Spleen (tissue), 11 donors: Measurements from ENCODE around the gene ACOT13. TPM values are rescaled to one million over a fixed set of nuclear protein-coding genes. Genes with fewer than 3 reads are reported as not detected.

Experiments used
- DNase-seq: peaks from one replicate; pipeline ENCODE4 v3.0.0-alpha.2; 2020
- H3K27ac ChIP-seq, 8 donors: fragments of 200-600 bp; sonication (generic) in 7 of 8; 1 replicate in 4 of 8; 2 replicates in 4 of 8; pipeline versions ENCODE4 v1.5.0 to v1.8.0; 2016 to 2021; ENCODE audit warnings: inconsistent platforms in 4 of 8, mild to moderate bottlenecking in 4 of 8, moderate library complexity in 1 of 8
- H3K27me3 ChIP-seq, 7 donors: fragments of 200-600 bp; sonication (generic) in 6 of 7; replicated peaks in 1 of 7; 1 replicate in 4 of 7; 2 replicates in 3 of 7; pipeline versions ENCODE4 v1.5.0 to v1.8.0; 2016 to 2021; ENCODE audit warnings: inconsistent platforms in 3 of 7, mild to moderate bottlenecking in 1 of 7
- H3K36me3 ChIP-seq, 6 donors: fragments of 200-600 bp; sonication (generic) in 5 of 6; 1 replicate in 4 of 6; 2 replicates in 2 of 6; pipeline versions ENCODE4 v1.5.0 to v1.8.0; 2016 to 2021; ENCODE audit warnings: inconsistent platforms in 2 of 6
- H3K4me1 ChIP-seq, 6 donors: fragments of 200-600 bp; sonication (generic) in 5 of 6; 1 replicate in 3 of 6; 2 replicates in 3 of 6; pipeline versions ENCODE4 v1.5.0 to v1.8.0; 2016 to 2021; ENCODE audit warnings: inconsistent platforms in 3 of 6
- H3K4me3 ChIP-seq, 8 donors: fragments of 200-600 bp; sonication (generic) in 7 of 8; 1 replicate in 4 of 8; 2 replicates in 4 of 8; pipeline versions ENCODE4 v1.5.0 to v1.8.0; 2016 to 2021; ENCODE audit warnings: inconsistent platforms in 4 of 8, mild to moderate bottlenecking in 4 of 8, moderate library complexity in 2 of 8
- H3K9me3 ChIP-seq, 8 donors: fragments of 200-600 bp; sonication (generic) in 7 of 8; 1 replicate in 4 of 8; 2 replicates in 4 of 8; pipeline versions ENCODE4 v1.5.0 to v1.8.0; 2016 to 2021; ENCODE audit warnings: inconsistent platforms in 4 of 8
- POLR2A ChIP-seq, 3 donors: fragments of 450-650 bp; IDR thresholded peaks; one replicate each; pipeline ENCODE4 v1.5.1; 2017; ENCODE audit warnings: antibody characterized with exemption in 3 of 3, mild to moderate bottlenecking in 1 of 3
- POLR2AphosphoS5 ChIP-seq, 3 donors: sonication (generic); formaldehyde crosslinking; IDR thresholded peaks; one replicate each; pipeline ENCODE4 v1.5.1; 2017; ENCODE audit warnings: antibody characterized with exemption in 3 of 3
- WGBS, 5 donors: extraction: QIAGEN DNeasy Blood & Tissue Kit in 3 of 5; methylation state at CpG; one replicate each; pipeline versions ENCODE4 v1.1.5 to v1.1.7; 2013 to 2018; 5-methylcytosine and 5-hydroxymethylcytosine counted together
- intact Hi-C: fragments of 100-400 bp; cut with DNase I; formaldehyde crosslinking; loops from one replicate; pipeline ENCODE4 v1.15.0; 2023; ENCODE audit warnings: low total_unique reads
- polyA plus RNA-seq, 3 donors: library from polyadenylated mRNA; stranded (reverse); fragments of 200-250 nt; gene quantifications; one replicate each; pipeline ENCODE4 v1.2.1, GENCODE V29; 2013
- total RNA-seq, 7 donors: library from RNA; depleted of rRNA in 3 of 7; stranded (reverse); fragments of >200 nt in 3 of 7; fragmentation: NEBNext Ultra II Directional in 4 of 7; extraction: Animal tissue kit (Norgen Biotek cat#: 25700) in 4 of 7; gene quantifications; one replicate each; pipeline versions ENCODE4 v1.1.0 to v1.2.1, GENCODE V29; 2016 to 2021
- TF ChIP-seq, protein P1 (sequence below), 11 experiments: fragments of 200-600 bp in 7 of 11; fragments of 450-650 bp in 4 of 11; sonication (generic) in 4 of 11; IDR thresholded peaks in 8 of 11; conservative IDR thresholded peaks in 3 of 11; 1 replicate in 7 of 11; 2 replicates in 4 of 11; pipeline versions ENCODE4 v1.4.0 to v1.8.0; 2016 to 2021; ENCODE audit warnings: antibody characterized with exemption in 11 of 11, inconsistent platforms in 4 of 11, mild to moderate bottlenecking in 1 of 11
- donor health status: healthy with polysubstance abuse.
- donor health status: DM: no; HTN: no; CAD: no; lungs with moderate emphysema.
- donor health status: DM: no; HTN: no; CAD: no.
- donor health status: Bipolar disorder and iron deficiency.
- donor health status: healthy.
- donor health status: DM: no; HTN: no; CAD: no.
- donor health status: DM: yes; HTN: yes; CAD: no.

The ACOT13 gene
- total and polyA plus RNA-seq, 10 donors = 3.5 to 18.6 (median 12.7) TPM

DNA sequence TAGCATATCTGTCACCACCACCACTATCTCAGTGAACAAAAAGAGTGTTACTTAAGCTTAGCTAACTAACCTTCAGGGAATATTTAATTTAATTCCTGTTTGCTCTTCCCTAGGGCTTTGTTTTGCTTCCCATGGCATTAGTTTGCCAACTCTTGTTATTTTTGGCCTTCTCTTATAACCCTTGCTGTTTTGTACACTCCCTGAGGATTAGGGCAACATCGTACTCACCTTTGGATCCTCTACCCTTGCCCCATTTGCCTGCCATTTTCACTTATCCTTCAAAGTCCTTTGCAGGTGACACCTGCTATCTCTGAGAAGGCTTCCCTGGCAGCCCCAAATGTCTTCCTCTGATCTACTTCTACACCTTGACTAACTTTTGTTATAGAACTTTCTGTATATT is 23.7 kb downstream of the ACOT13 start:
- Histone ChIP-seq H3K9me3 (no peaks in the 10 kb centered on the region), H3K27ac (no peak overlapping the region), H3K27me3 (no peaks in the 10 kb centered on the region), H3K4me3 (no peak overlapping the region), H3K4me1 (peaks cover 0 to 5% (median 0%) of the 10 kb centered on the region in 6 donors), H3K36me3 (peaks cover 0 to 16% (median 0%) of the 10 kb centered on the region in 6 donors)
- TF ChIP-seq, protein P1, sequence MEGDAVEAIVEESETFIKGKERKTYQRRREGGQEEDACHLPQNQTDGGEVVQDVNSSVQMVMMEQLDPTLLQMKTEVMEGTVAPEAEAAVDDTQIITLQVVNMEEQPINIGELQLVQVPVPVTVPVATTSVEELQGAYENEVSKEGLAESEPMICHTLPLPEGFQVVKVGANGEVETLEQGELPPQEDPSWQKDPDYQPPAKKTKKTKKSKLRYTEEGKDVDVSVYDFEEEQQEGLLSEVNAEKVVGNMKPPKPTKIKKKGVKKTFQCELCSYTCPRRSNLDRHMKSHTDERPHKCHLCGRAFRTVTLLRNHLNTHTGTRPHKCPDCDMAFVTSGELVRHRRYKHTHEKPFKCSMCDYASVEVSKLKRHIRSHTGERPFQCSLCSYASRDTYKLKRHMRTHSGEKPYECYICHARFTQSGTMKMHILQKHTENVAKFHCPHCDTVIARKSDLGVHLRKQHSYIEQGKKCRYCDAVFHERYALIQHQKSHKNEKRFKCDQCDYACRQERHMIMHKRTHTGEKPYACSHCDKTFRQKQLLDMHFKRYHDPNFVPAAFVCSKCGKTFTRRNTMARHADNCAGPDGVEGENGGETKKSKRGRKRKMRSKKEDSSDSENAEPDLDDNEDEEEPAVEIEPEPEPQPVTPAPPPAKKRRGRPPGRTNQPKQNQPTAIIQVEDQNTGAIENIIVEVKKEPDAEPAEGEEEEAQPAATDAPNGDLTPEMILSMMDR (IDR thresholded peaks at IDR 0.05 in 8 of 11, conservative IDR thresholded peaks at IDR 0.05 in 3 of 11) = no peak
- TF ChIP-seq POLR2A (IDR thresholded peaks at IDR 0.05) (no peak), POLR2AphosphoS5 (IDR thresholded peaks at IDR 0.05) (no peak)
- WGBS, 5 donors = 90 to 98% (median 95%) methylated on average over 1 of the region's 1 CpG
- intact Hi-C loops = no loop called here
- no peak for DNase-seq

DNA sequence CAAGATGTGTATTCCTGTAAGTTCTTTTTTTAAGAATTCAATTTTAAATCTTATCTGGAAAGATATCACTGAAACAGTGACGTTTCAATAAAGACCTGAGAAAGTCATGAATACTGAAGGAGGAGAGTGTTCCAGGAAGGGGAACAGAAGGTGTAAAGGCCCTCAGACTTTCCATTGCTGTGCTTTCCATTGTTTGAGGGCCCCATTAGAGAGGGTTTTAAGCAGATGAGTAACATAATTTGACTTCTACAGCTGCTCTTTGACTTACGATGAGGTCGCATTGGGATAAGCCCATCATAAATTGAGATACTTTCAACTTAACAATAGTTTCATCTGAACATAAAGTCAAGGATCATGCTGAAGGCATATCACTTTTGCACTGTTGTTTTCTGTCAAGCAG is 24.7 kb downstream of the ACOT13 start:
- no peak for DNase-seq
- intact Hi-C loops = no loop called here
- 85 to 94% (median 90%) methylated on average over 3 of the region's 3 CpGs for WGBS, 5 donors
- H3K9me3 ChIP-seq = no peaks in the 10 kb centered on the region
- H3K27ac ChIP-seq = no peak overlapping the region
- H3K4me3 ChIP-seq = no peak overlapping the region
- no peaks in the 10 kb centered on the region for H3K27me3 ChIP-seq
- peaks cover 0 to 16% (median 0%) of the 10 kb centered on the region in 6 donors for H3K36me3 ChIP-seq
- H3K4me1 ChIP-seq = peaks cover 0 to 10% (median 0%) of the 10 kb centered on the region in 6 donors
- TF ChIP-seq, protein P1 (IDR thresholded peaks at IDR 0.05 in 8 of 11, conservative IDR thresholded peaks at IDR 0.05 in 3 of 11) = no peak
- TF ChIP-seq POLR2A (IDR thresholded peaks at IDR 0.05) (no peak), POLR2AphosphoS5 (IDR thresholded peaks at IDR 0.05) (no peak)

DNA sequence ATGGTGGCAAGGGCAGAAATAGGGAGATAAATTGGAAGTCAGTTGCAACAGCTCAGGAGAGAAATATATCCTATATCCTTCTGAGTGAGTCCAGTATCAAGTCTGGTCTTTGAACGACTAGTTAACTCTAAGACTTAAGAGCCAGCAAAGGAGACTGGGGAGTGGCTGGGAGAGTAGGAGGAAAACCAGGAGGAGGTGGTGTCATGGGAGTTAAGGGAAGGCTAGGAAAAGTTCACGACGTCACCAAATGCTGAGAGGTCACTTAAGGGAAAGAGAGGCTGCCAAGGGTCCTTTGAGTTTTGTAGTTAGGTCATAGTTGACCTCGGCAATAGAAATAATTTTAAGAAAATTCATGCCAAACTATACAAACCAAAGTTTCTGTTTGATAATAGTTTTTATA is 25.1 kb downstream of the ACOT13 start:
- Histone ChIP-seq H3K36me3 (peaks cover 0 to 16% (median 0%) of the 10 kb centered on the region in 6 donors), H3K27me3 (no peaks in the 10 kb centered on the region), H3K4me1 (peaks cover 0 to 10% (median 0%) of the 10 kb centered on the region in 6 donors), H3K4me3 (no peak overlapping the region), H3K27ac (no peak overlapping the region), H3K9me3 (no peaks in the 10 kb centered on the region)
- intact Hi-C loops = no loop called here
- WGBS, 5 donors = 66 to 80% (median 78%) methylated on average over 4 of the region's 4 CpGs
- no peak for DNase-seq
- TF ChIP-seq, protein P1 (IDR thresholded peaks at IDR 0.05 in 8 of 11, conservative IDR thresholded peaks at IDR 0.05 in 3 of 11) = no peak
- TF ChIP-seq POLR2AphosphoS5 (IDR thresholded peaks at IDR 0.05) = no peak
- no peak for TF ChIP-seq POLR2A (IDR thresholded peaks at IDR 0.05)

DNA sequence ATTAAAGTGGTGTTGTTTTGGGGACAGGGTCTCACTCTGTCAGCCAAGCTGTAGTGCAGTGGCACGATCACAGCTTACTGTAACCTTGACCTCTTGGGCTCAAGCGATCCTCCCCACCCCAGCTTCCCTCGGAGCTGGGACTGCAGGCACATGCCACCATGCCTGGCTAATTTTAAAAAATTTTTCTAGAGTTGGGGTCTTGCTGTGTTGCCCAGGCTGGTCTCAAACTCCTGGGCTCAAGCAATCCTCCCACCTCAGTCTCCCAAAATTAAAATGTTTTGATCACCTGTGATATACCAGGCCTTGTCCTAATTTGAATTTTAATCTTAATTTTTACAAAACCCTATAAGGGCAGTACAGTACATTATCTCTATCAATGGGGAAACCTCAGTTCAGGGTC is 25.5 kb downstream of the ACOT13 start:
- no peaks in the 10 kb centered on the region for H3K9me3 ChIP-seq
- intact Hi-C loops = no loop called here
- TF ChIP-seq, protein P1 (IDR thresholded peaks at IDR 0.05 in 8 of 11, conservative IDR thresholded peaks at IDR 0.05 in 3 of 11) = no peak
- TF ChIP-seq POLR2AphosphoS5 (IDR thresholded peaks at IDR 0.05) = no peak
- H3K4me3 ChIP-seq = no peak overlapping the region
- H3K4me1 ChIP-seq = peaks cover 0 to 10% (median 0%) of the 10 kb centered on the region in 6 donors
- H3K36me3 ChIP-seq = peaks cover 0 to 13% (median 0%) of the 10 kb centered on the region in 6 donors
- DNase-seq = no peak
- H3K27ac ChIP-seq = no peak overlapping the region
- 71 to 80% (median 76%) methylated on average over 3 of the region's 3 CpGs for WGBS, 5 donors
- H3K27me3 ChIP-seq = no peaks in the 10 kb centered on the region
